Nasal cavity respiratory epithelium epithelial cell of viscerocranial mucosa (primary cell): ENCODE data around the gene FAM43B. TPM values are rescaled to one million over a fixed set of nuclear protein-coding genes. Genes with fewer than 3 reads are reported as not detected.

ENCODE experiments used
- total RNA-seq: library from RNA; depleted of rRNA; stranded (reverse); fragments of >200 nt; gene quantifications from 2 replicates; pipeline ENCODE4 v1.2.3, GENCODE V29; 2014

Gene FAM43B, protein sequence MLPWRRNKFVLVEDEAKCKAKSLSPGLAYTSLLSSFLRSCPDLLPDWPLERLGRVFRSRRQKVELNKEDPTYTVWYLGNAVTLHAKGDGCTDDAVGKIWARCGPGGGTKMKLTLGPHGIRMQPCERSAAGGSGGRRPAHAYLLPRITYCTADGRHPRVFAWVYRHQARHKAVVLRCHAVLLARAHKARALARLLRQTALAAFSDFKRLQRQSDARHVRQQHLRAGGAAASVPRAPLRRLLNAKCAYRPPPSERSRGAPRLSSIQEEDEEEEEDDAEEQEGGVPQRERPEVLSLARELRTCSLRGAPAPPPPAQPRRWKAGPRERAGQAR
- total RNA-seq, result not detected in 2 replicates

DNA sequence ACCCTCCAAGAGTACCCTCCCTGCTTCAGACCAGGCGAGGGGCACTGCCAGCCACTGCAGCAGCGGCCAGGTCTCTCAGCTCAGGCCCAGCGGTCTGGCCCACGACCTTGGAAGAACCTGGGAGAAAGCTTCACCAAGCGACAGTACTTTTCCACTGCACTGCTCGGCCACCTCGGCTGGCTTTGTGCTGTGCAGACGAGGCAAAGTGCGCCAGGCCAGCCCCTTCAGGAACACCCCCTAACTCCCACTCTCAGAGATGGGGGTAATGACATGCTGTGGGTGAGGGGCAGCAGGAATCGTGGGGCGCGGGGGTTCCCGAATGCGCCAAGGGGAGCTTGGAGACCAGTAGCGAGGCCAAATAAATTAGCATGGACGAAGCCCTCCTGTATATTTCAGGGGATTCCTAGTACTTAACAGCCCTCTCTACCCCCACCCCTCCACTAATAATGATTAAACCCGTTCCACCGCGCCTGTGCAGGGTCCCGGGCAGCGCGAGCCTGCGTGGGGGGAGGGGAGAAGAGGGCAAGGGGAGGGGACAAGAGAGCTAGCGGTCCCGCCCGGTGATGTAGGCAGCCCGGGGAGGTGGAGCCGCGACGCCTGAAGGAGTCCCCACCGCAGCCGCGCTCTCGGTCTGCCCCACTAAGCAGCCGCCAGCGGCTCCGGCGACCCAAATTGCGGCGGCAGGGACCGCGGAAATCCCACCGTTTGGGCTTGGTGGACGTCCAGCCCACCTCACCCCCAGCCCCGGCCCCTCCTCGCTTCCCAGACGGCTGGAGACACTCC lies at the start of gene FAM43B:
FAM43B (plus strand) TSS at position 629 of the 783 bp plus-strand sequence. CDS start 401 bp downstream, outside the sequence.

DNA sequence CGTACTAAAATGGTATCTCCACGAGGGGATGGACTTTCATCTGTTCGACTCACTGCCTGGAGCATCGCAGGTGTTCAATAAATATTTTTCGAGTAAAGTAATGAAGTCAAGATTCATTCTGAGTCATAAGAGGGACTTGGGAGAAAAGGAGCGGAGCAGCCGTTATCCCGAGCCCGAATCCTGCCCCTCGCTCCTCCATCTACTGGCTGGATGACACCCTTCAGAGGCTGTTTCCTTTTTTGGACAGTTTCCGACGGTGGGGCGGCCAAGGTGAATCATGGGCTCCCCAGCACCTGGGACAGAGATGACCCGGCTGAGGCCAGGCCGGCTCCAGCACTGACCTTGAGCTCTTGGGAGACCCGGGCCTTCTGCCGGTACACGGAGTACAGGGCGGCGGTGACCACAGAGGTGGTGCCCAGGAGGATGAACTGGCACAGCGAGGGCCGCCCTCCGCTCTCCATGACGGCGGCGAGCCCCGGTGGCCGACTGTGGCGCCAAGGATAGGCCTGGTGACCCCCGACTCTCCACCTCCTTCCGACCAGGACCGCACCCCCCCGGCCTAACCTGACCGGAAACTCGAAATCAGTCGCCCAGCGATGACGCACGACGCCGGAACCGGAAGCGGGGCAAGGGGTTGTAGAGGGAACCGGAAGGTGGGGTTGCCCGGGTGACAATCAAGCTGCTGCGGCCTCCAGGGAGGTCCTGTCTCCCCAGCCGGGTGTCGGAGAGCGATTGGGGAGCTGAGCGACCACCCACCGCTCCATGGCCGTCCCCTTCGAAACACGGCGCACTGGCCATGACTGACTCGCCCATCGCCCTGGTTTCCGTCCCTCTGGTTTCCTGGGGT lies 44.6 kb upstream of the FAM43B start, which contains the start of gene MUL1:
MUL1 (minus strand) TSS at position 588 of the 847 bp plus-strand sequence; CDS start at position 461, 127 bp downstream.

DNA sequence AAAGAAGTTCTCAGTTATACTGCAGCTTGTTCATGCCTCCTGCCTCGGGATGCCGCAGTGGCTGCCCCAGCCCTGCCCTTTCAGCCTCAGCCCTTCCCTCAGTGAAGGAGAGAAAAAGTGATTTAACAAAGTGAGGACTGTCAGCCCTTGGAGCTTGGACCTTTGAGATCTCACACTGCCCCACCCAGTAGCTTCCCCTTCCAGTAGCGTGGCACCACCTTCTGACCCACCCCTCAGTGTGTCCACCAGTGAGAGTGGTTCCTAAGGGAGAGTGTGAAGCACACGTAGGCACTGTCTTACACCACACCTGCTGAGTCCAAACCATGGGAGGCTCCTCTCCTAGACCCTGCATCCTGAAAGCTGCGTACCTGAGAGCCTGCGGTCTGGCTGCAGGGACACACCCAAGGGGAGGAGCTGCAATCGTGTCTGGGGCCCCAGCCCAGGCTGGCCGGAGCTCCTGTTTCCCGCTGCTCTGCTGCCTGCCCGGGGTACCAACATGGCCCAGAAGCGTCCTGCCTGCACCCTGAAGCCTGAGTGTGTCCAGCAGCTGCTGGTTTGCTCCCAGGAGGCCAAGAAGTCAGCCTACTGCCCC lies 36.4 kb downstream of the FAM43B start, which contains the start of gene CDA:
CDA (plus strand) TSS at position 464 of the 592 bp plus-strand sequence; CDS start at position 497, 33 bp downstream.

Other genes with a start within 250 kb of the FAM43B start
- 6.9 and 7.2 TPM in 2 replicates for gene CAMK2N1, start 66.4 kb upstream of the FAM43B start, total RNA-seq
- gene MUL1, start 44.4 kb upstream of the FAM43B start, total RNA-seq, result 29.7 and 31.3 TPM in 2 replicates
- 0.68 and 0.71 TPM in 2 replicates for gene CDA, start 36.5 kb downstream of the FAM43B start, total RNA-seq
- 50.2 and 60.7 TPM in 2 replicates for gene PINK1, start 80.9 kb downstream of the FAM43B start, total RNA-seq
- gene DDOST, start 108.8 kb downstream of the FAM43B start, total RNA-seq, result 236 and 441 TPM in 2 replicates
- 1.7 and 2.1 TPM in 2 replicates for gene KIF17, start 165.4 kb downstream of the FAM43B start, total RNA-seq
- 39.8 and 51.6 TPM in 2 replicates for gene SH2D5, start 180.1 kb downstream of the FAM43B start, total RNA-seq
- 155 and 205 TPM in 2 replicates for gene HP1BP3, start 234.7 kb downstream of the FAM43B start, total RNA-seq